Ascending aorta (tissue), 2 donors: Measurements from ENCODE around the gene WDR77. TPM values are rescaled to one million over a fixed set of nuclear protein-coding genes. Genes with fewer than 3 reads are reported as not detected.

Experiments used
- DNase-seq, 2 donors: peaks; one replicate each; pipeline ENCODE4 v3.0.0-alpha.2; 2019; ENCODE audit warnings: low spot score in 2 of 2
- H3K27ac ChIP-seq, 2 donors: fragments of 200-600 bp; sonication (generic); one replicate each; pipeline ENCODE4 v1.5.1; 2016 to 2017; ENCODE audit warnings: mild to moderate bottlenecking in 1 of 2
- H3K27me3 ChIP-seq: fragments of 200-600 bp; sonication (generic); one replicate; pipeline ENCODE4 v1.5.1; 2017
- H3K36me3 ChIP-seq, 2 donors: fragments of 200-600 bp; sonication (generic); one replicate each; pipeline ENCODE4 v1.5.1; 2016
- H3K4me1 ChIP-seq, 2 donors: fragments of 200-600 bp; sonication (generic); one replicate each; pipeline ENCODE4 v1.5.1; 2016 to 2017; ENCODE audit warnings: mild to moderate bottlenecking in 1 of 2
- H3K4me3 ChIP-seq, 2 donors: fragments of 200-600 bp; sonication (generic); one replicate each; pipeline ENCODE4 v1.5.1; 2016 to 2017; ENCODE audit warnings: mild to moderate bottlenecking in 1 of 2
- H3K9me3 ChIP-seq, 2 donors: fragments of 200-600 bp; sonication (generic); one replicate each; pipeline ENCODE4 v1.5.1; 2016
- intact Hi-C: fragments of 100-400 bp; cut with DNase I; formaldehyde crosslinking; loops from one replicate; pipeline ENCODE4 v1.15.1; 2023
- total RNA-seq: library from RNA; depleted of rRNA; stranded (reverse); fragments of >200 nt; gene quantifications from one replicate; pipeline ENCODE4 v1.1.0, GENCODE V29; 2016
- TF ChIP-seq, protein P1 (sequence below), 3 experiments: fragments of 200-600 bp in 2 of 3; fragments of 450-650 bp in 1 of 3; sonication (generic) in 2 of 3; IDR thresholded peaks; one replicate each; pipeline ENCODE4 v1.5.1; 2016 to 2019; ENCODE audit warnings: antibody characterized with exemption in 3 of 3, mild to moderate bottlenecking in 1 of 3, moderate library complexity in 1 of 3

WDR77 gene
- total RNA-seq, 1 donor from 2014 or later: 31.2 TPM

DNA sequence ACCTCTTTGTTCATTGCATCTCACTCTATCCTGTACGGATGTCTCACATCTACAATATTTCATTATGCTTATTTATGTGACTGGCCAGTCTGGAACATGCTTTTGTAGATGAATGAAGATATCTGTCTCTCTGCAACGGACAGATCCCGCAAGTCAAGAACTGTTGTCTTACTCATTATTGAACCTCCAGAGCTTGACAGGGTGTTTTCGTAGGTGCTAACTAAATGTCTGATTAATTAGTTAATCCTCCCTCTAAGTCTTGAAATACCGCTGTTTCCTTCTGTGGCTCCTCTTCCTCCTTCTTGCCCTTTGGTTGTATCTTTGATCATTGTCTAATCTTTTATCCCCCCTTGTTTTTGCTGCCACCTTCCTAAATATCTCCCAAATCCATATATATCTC lies 21.5 kb upstream of the WDR77 start:
- Histone ChIP-seq H3K36me3 (peaks cover 14 to 34% of the 10 kb centered on the region in 2 donors), H3K27me3 (no peaks in the 10 kb centered on the region), H3K9me3 (no peaks in the 10 kb centered on the region), H3K4me1 (peaks cover 0 to 5% of the 10 kb centered on the region in 2 donors), H3K27ac (peak overlapping the region in 1 of 2 donors; percentile 23), H3K4me3 (no peak overlapping the region)
- intact Hi-C loops: no loop called here
- DNase-seq: no peak
- TF ChIP-seq, protein P1, sequence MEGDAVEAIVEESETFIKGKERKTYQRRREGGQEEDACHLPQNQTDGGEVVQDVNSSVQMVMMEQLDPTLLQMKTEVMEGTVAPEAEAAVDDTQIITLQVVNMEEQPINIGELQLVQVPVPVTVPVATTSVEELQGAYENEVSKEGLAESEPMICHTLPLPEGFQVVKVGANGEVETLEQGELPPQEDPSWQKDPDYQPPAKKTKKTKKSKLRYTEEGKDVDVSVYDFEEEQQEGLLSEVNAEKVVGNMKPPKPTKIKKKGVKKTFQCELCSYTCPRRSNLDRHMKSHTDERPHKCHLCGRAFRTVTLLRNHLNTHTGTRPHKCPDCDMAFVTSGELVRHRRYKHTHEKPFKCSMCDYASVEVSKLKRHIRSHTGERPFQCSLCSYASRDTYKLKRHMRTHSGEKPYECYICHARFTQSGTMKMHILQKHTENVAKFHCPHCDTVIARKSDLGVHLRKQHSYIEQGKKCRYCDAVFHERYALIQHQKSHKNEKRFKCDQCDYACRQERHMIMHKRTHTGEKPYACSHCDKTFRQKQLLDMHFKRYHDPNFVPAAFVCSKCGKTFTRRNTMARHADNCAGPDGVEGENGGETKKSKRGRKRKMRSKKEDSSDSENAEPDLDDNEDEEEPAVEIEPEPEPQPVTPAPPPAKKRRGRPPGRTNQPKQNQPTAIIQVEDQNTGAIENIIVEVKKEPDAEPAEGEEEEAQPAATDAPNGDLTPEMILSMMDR (IDR thresholded peaks at IDR 0.05): no peak

DNA sequence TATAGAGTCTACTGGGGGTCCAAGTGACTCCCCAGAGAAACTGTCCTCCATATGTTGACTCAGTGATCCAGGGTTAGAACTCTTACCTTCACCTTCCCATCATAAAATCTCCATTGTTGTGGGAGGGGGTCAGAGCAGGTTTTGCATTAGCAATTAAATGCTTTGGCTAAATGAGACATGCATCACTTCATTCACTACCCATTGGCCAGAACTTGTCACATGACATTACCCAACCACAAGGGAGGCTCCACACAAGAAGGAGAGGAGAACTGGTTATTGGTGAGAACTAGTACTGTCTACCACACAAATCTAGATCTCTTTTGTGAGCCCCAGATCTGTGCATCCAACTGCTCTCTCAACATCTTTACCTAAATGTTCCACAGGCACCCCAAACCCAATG lies 20.5 kb upstream of the WDR77 start:
- no peak for DNase-seq
- intact Hi-C loops: no loop called here
- TF ChIP-seq, protein P1 (IDR thresholded peaks at IDR 0.05): no peak
- H3K4me3 ChIP-seq: no peak overlapping the region
- peaks cover 0 to 5% of the 10 kb centered on the region in 2 donors for H3K4me1 ChIP-seq
- no peaks in the 10 kb centered on the region for H3K9me3 ChIP-seq
- no peaks in the 10 kb centered on the region for H3K27me3 ChIP-seq
- peaks cover 14 to 40% of the 10 kb centered on the region in 2 donors for H3K36me3 ChIP-seq
- H3K27ac ChIP-seq: no peak overlapping the region

DNA sequence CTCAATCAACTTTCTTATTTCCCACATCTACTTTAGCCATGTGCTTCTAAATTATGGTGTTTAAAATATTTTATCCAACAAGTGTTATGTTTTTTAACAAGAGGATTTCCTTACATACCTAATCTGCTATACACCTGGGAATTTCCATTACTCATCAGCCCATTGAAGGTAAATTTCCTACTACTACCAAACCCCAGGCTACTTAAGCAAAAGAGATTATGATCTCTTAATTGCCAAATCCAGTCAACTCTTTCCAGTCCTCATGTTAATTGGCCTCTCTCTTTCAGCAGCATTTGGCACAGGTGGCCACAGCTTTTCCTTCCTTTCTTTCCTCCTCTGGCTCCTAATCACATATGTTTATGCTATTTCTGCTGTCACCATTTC lies 19.7 kb upstream of the WDR77 start:
- no peaks in the 10 kb centered on the region for H3K4me1 ChIP-seq
- no peak for DNase-seq
- no peak overlapping the region for H3K4me3 ChIP-seq
- no peaks in the 10 kb centered on the region for H3K27me3 ChIP-seq
- H3K27ac ChIP-seq: no peak overlapping the region
- intact Hi-C loops: no loop called here
- TF ChIP-seq, protein P1 (IDR thresholded peaks at IDR 0.05): no peak
- peaks cover 14 to 44% of the 10 kb centered on the region in 2 donors for H3K36me3 ChIP-seq
- no peaks in the 10 kb centered on the region for H3K9me3 ChIP-seq

DNA sequence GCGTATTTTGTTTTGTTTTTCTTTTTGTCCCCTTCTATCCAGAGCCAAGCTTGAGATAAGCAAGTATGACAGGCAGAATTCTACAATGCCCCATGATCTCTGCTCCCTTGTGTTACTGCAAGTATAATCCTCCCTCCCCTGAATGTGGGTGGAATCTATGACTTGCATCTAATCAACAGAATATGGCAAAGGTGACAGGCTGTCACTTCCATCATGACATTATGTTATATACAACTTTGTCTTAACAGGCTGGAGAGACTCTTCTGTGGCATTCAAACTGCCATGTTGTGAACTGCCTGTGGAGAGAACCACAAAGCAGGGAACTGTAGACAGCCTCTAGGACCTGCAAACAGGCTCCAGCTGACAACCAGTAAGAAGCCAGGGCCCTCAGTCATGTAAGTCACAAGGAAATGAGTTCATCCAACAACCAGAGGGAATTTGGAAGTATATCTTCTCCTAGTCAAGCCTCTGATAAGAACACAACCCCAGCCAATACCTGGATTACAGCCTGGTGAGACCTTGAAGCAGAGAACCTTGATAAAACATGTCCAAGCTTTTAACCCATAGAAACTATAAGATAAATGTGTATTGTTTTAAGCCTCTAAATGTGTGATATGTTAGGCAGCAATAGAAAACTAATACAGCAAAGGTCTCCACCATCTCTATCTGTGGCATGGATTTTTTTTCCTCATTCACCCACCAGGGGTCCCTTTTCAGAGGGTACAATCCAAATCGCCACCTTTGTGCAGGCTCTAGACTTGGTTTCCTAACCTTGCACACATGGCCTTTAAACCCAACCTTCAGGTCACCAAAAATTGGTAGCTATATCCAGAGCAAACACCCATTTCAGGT lies 19.0 kb upstream of the WDR77 start:
- no peaks in the 10 kb centered on the region for H3K9me3 ChIP-seq
- H3K27ac ChIP-seq: no peak overlapping the region
- H3K36me3 ChIP-seq: peaks cover 14 to 44% of the 10 kb centered on the region in 2 donors
- no peak for DNase-seq
- H3K27me3 ChIP-seq: no peaks in the 10 kb centered on the region
- H3K4me1 ChIP-seq: no peaks in the 10 kb centered on the region
- TF ChIP-seq, protein P1 (IDR thresholded peaks at IDR 0.05): no peak
- H3K4me3 ChIP-seq: no peak overlapping the region
- intact Hi-C loops: no loop called here

DNA sequence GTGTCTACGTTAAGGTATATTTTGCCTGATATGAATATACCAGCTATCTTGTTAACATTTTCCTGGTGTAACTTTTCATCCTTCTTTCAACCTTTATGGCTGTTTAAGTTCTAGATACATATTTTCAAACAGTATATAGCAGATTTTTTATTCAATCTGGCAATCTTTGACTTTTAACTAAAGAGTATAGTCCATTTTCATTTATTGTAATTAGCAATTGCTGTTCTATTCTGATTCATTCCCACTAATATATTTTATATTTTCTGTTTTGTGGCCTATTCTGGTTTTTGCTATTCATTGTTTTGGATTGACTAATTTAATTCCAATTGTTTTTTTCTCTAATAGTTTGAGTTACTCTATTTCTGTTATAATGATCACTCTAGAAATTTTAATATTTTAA lies 17.4 kb upstream of the WDR77 start:
- no peaks in the 10 kb centered on the region for H3K9me3 ChIP-seq
- peaks cover 15 to 56% of the 10 kb centered on the region in 2 donors for H3K36me3 ChIP-seq
- no peak overlapping the region for H3K4me3 ChIP-seq
- H3K27ac ChIP-seq: no peak overlapping the region
- DNase-seq: no peak
- TF ChIP-seq, protein P1 (IDR thresholded peaks at IDR 0.05): no peak
- H3K4me1 ChIP-seq: no peaks in the 10 kb centered on the region
- no peaks in the 10 kb centered on the region for H3K27me3 ChIP-seq
- intact Hi-C loops: no loop called here
